Measurements from ENCODE around the gene NUP155.
"Not testable (repeated sequence)": the region's sequence is repeated elsewhere in the genome, so short reads cannot be mapped to it uniquely, and the experiment has no call there.

The NUP155 gene

DNA sequence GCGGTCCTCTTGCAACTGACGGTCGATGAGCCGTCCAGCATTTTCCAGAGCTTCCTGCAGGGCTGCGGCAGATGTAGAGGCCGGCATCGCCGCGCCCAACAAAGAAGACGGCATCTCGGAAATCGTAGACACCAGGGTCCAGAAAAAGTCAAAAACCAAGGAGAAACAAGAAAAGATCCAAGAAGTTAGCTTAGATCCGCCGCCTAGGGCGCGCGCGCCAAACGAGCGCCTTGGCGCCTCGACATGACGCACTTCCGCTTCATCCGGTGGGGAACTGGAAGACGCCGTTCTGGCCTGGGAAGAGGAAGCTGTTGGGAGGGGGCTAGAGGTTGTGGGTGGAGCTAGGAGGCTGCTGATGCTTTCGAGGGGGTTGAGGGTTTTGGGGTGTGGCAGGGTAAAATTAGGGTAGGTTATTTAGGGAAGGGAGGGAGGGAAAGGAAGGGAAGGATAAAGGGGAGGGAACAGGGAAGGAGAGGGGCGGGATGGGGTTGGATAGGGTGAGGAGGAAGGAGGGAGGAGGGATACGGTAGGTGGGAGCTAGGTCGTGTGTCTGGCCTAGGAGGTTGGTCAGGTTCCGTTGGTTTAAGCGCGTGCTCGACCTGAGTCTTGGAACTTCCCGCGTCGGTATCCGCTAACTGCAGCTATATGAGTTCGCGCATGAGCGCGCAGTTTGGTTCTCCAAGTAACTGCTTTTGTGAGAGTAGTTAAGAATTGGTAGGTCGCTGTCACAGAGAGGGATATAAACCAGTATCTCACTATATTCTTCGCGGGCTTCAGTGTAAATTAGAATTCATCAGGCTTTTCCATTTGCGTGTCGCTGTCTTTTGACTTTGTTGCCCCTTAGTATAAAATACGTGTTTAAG lies at the start of gene NUP155:
Gene NUP155 (minus strand): TSS at position 243 of the 863 bp plus-strand sequence. CDS start 129 bp downstream, at position 114.
- DNase-seq: peak; percentile 90

- no peak for DNase-seq
Measured at GRCh38 chr5:37417347-37417746, 46.4 kb upstream of the NUP155 start.

DNA sequence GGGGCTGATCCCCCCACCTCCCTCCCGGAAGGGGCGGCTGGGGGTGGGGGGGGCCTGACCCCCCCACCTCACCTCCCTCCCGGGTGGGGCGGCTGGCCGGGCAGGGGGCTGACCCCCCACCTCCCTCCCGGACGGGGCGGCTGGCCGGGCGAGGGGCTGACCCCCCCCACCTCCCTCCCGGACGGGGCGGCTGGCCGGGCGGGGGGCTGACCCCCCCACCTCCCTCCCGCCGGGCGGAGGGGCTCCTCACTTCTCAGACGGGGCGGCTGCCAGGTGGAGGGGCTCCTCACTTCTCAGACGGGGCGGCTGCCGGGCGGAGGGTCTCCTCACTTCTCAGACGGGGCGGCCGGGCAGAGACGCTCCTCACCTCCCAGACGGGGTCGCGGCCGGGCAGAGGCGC lies 44.5 kb upstream of the NUP155 start:
- DNase-seq: not testable (repeated sequence)

DNA sequence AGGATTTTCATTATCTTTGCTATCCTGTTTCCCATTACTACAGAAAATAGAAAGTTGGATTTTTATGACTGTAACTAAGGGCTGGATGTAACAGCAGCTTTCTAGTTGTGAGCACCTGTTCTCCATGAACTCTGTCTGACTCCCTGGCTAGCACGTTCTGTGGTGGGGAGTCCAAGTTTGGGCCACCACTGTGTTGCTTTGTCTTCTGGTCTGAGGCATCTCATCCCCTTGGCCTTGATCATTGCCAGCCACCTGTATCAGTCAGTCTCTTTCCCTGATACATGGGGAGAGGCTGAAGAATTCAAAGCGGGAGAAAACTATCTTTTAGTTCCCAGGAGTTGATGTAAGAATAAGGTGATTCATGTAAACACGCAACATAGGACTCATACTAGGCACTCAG lies 41.6 kb upstream of the NUP155 start:
- DNase-seq: no peak

DNA sequence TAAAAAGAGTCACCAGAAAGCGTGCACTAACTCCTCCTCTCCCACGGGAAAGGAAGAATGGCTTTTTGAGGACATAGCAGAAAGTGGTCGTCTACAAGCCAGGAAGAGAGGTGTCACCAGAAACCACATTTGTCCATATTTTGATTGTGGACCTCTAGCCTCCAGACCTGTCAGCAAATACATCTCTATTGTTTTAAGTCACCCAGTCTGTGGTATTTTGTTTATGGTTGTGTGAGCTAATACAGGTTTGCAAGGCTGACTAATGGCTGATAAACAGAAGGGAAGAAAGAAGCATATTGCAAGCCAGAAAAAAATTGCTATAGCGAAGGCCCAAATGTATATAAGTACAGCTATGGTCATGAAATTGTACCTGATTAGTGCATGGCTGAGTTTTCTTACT lies 29.6 kb upstream of the NUP155 start:
- no peak for DNase-seq

GRCh38 chr5:37396352-37396751 lies 25.4 kb upstream of the NUP155 start:
- no peak for DNase-seq

- no peak for DNase-seq
Measured at GRCh38 chr5:37391591-37391990, 20.7 kb upstream of the NUP155 start.

- peak; percentile 84 for DNase-seq
Measured at GRCh38 chr5:37379100-37379628, 8.3 kb upstream of the NUP155 start, which contains the start of gene WDR70. Gene WDR70 (plus strand): TSS chr5:37379318. CDS start chr5:37379368, 50 bp downstream.

- not testable (repeated sequence) for DNase-seq
Measured at GRCh38 chr5:37378066-37378465, 7.2 kb upstream of the NUP155 start.

DNA sequence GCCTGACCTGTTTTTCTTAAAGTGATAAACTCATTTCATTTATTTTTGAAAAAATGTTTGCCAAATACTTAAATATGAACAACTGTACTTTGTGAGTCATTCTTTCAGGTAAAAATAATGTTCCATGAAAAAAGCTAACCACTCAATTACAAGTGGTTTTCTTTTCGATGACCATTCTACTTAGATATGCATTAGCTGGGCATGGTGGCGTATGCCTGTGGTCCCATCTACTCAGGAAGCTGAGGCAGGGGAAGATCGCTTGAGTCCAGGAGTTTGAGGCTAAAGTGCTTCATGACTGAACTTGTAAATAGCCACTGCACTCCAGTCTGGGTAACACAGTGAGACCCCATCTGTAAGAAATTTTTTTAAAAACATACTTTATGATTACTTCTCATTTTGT lies 4.2 kb upstream of the NUP155 start:
- no peak for DNase-seq

DNA sequence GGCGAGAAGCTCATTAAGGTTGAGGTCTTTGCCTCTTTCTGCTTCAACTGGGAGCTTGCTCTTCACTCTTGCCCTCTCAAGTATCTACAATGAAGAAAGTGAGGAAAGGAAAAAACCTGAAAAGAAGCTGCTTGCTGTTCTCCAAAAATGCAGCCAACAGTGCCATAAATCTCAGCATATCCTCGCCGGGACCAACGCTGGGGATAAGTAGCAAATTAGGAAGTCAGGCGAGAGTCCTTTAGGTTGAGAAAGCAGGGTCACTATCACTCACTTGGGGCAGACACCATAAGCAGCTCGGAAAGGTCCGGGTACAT lies 399 bp downstream of the NUP155 start:
- DNase-seq: no peak

DNA sequence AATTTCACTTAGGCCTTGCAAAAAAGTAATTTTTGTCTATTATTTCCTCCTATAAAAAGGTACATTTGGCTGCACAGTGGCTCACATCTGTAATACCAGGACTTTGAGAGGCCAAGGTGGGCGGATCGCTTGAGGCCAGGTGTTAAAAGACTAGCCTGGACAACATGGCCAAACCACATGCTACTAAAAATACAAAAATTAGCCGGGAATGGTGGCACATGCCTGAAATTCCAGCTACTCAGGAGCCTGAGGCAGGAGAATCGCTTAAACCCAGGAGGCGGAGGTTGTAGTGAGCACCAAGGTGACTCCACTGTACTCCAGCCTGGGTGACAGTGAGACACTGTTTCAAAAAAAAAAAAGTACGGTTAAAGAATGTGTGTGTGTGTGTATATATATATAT lies 15.7 kb downstream of the NUP155 start:
- DNase-seq: no peak

DNA sequence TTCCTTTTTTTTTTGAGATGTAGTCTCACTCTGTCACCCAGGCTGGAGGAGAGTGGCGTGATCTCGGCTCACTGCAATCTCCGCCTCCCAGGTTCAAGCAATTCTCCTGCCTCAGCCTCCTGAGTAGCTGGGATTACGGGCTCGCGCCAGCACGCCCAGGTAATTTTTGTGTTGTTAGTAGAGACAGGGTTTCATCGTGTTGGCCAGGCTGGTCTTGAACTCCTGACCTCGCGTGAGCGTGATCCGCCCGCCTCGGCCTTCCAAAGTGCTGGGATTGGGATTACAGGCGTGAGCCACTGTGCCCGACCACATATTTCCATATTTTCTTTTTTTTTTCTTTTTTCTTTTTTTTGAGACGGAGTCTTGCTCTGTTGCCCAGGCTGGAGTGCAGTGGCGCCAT lies 28.2 kb downstream of the NUP155 start:
- not testable (repeated sequence) for DNase-seq

GRCh38 chr5:37334754-37335153 lies 36.2 kb downstream of the NUP155 start:
- not testable (repeated sequence) for DNase-seq

DNA sequence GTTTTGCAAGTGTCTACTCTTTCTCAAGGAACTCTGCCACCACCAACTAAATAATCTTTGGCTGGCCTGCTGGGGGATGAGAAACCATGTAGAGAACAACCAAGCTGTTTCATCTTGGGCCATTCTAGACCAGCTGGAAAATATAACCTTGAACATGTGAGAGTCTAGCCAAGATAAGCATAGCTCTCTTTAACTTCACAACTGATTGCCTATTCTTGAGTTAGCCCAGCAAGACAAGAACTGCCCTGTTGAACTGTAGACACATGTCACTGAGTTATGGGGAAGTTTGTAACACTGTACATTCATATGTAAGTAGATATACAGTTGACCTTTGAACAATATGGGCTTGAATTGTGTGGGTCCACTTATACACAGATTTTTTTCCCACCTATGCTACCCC lies 44.4 kb downstream of the NUP155 start:
- no peak for DNase-seq

GRCh38 chr5:37323607-37324006 lies 47.3 kb downstream of the NUP155 start:
- DNase-seq: no peak

DNA sequence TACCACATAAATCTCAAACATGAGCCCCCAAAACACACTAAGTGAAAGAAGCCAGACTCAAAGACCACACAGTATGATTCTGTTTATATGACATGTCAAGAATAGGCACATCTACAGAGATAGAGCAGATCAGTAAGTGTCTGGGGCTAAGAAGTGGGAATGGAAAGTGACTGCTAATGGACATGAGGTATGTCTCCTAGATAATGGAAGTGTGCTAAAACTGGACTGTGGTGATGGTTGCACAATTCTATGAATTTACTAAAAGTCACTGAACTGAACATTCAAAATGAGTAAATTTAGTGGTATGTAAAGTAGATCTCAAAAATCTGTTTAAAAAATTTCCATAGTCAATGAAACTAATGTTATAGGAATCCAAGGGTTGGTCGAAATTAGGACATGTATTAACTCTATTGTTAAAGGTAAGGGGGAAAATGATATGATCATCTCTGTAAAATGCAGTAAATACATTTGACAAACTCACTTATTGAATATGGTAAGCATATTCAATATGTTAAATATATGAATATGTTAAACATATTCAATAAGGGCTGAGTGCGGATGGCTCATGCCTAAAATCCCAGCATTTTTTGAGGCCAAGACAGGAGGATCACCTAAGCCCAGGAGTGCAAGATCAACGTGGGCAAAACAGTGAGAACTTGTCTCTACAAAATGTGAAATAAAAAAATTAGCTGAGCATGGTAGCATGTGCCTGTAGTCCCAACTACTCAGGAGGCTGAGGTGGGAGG lies 51.7 kb downstream of the NUP155 start:
- no peak for DNase-seq

GRCh38 chr5:37316027-37316426 lies 54.9 kb downstream of the NUP155 start:
- DNase-seq: no peak

GRCh38 chr5:37310360-37310759 lies 60.5 kb downstream of the NUP155 start:
- no peak for DNase-seq

DNA sequence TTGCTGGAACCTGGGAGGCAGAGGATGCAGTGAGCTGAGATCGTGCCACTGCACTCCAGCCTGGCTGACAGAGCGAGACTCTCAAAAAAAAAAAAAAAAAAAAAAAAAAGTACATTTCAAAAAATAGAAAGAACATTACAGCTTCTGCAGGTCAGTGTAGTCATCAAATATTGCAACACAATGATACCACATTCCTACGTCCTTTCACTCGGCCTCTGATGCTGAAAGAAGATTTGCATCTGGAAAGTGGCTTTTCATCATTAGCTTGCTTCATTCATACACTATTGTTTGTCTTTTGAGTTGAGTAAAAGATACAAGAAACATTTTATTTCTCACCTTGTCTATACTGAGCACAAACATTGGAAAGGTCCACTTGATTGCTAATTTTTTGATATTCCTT lies 62.1 kb downstream of the NUP155 start:
- DNase-seq: no peak

- no peak for DNase-seq
Measured at GRCh38 chr5:37304888-37305287, 66.0 kb downstream of the NUP155 start.

GRCh38 chr5:37296313-37296712 lies 74.6 kb downstream of the NUP155 start:
- DNase-seq: not testable (repeated sequence)

GRCh38 chr5:37283214-37283820 lies 87.6 kb downstream of the NUP155 start:
- no peak for DNase-seq

- no peak for DNase-seq
Measured at GRCh38 chr5:37275511-37275910, 95.4 kb downstream of the NUP155 start.

Measured in CD4-positive, alpha-beta T cell treated with Interleukin-21 for 1 hour (primary cell).